Cortex of kidney (tissue), 1 donor: ENCODE results near the gene CROCC2.

Source experiments
- DNase-seq: peaks from one replicate; lab custom pipeline; 2025; lab: John Stamatoyannopoulos, UW

CROCC2 gene

GRCh38 chr2:240875228-240876034 is 30.7 kb upstream of the CROCC2 start:
- no peak for DNase-seq

- DNase-seq: no peak
These were observed 30.1 kb upstream of the CROCC2 start for GRCh38 chr2:240876035-240876474.

GRCh38 chr2:240876475-240877251 is 29.5 kb upstream of the CROCC2 start:
- no peak for DNase-seq

- no peak for DNase-seq
These were observed 28.4 kb upstream of the CROCC2 start for GRCh38 chr2:240877460-240878340.

GRCh38 chr2:240878341-240878936 is 27.7 kb upstream of the CROCC2 start:
- DNase-seq: no peak

GRCh38 chr2:240879105-240879504 is 27.0 kb upstream of the CROCC2 start:
- DNase-seq: no peak

GRCh38 chr2:240881913-240882312 is 24.2 kb upstream of the CROCC2 start:
- no peak for DNase-seq

- no peak for DNase-seq
These were observed 21.9 kb upstream of the CROCC2 start for GRCh38 chr2:240884221-240884620.

- DNase-seq: no peak
These were observed 21.4 kb upstream of the CROCC2 start for GRCh38 chr2:240884745-240885144.

GRCh38 chr2:240885566-240885965 is 20.6 kb upstream of the CROCC2 start:
- no peak for DNase-seq

- no peak for DNase-seq
These were observed 20.0 kb upstream of the CROCC2 start for GRCh38 chr2:240886023-240886565.

- DNase-seq: no peak
These were observed 19.2 kb upstream of the CROCC2 start for GRCh38 chr2:240886678-240887609.

- DNase-seq: no peak
These were observed 18.5 kb upstream of the CROCC2 start for GRCh38 chr2:240887631-240888030.

GRCh38 chr2:240888130-240888889 is 17.8 kb upstream of the CROCC2 start:
- no peak for DNase-seq

GRCh38 chr2:240888890-240889573 is 17.1 kb upstream of the CROCC2 start:
- no peak for DNase-seq

- DNase-seq: no peak
These were observed 16.3 kb upstream of the CROCC2 start for GRCh38 chr2:240889601-240890560.

GRCh38 chr2:240890691-240891090 is 15.4 kb upstream of the CROCC2 start:
- DNase-seq: no peak
